HL-60 (cell line): ENCODE data around the gene CPPED1.

Experiments used
- GABPA ChIP-seq: IDR thresholded peaks from 2 replicates; pipeline ENCODE4 v1.6.1; 2012; ENCODE audit warnings: low read depth
- POLR2AphosphoS5 ChIP-seq: IDR thresholded peaks from 2 replicates; pipeline ENCODE4 v1.6.1; 2012; ENCODE audit warnings: low read depth
- SPI1 ChIP-seq: IDR thresholded peaks from 2 replicates; pipeline ENCODE4 v1.6.1; 2012; ENCODE audit warnings: low read depth, mild to moderate bottlenecking, borderline replicate concordance
- TF ChIP-seq, protein P1 (sequence below): IDR thresholded peaks from one replicate; pipeline ENCODE4 v1.5.1; 2011; ENCODE audit warnings: low read length, control low read depth, inconsistent platforms; ENCODE audit not compliant: insufficient read depth
- TF ChIP-seq, protein P2 (sequence below): IDR thresholded peaks from 2 replicates; pipeline ENCODE4 v1.6.1; 2012; ENCODE audit warnings: low read depth; ENCODE audit not compliant: insufficient replicate concordance

DNA sequence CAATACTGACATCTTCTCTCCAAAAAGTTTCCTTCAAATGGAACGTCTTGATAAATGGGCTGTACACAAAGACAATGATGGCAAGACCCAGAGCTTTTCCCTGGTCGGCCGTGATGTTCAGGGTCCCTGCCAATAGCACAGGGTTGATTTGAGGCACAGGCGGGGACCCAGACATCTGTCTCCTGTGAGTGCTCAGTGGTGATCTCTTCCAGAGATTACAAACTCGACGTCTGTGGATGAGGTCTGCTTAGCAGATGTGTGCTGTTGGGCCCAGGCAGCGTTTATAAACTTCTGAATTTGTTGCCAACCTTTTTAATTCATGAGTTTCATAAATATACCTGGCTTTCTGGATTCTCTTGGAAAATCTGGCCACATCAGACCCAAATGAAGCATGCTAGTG lies 14.9 kb downstream of the CPPED1 start:
- TF ChIP-seq SPI1, result no peak
- TF ChIP-seq, protein P1, sequence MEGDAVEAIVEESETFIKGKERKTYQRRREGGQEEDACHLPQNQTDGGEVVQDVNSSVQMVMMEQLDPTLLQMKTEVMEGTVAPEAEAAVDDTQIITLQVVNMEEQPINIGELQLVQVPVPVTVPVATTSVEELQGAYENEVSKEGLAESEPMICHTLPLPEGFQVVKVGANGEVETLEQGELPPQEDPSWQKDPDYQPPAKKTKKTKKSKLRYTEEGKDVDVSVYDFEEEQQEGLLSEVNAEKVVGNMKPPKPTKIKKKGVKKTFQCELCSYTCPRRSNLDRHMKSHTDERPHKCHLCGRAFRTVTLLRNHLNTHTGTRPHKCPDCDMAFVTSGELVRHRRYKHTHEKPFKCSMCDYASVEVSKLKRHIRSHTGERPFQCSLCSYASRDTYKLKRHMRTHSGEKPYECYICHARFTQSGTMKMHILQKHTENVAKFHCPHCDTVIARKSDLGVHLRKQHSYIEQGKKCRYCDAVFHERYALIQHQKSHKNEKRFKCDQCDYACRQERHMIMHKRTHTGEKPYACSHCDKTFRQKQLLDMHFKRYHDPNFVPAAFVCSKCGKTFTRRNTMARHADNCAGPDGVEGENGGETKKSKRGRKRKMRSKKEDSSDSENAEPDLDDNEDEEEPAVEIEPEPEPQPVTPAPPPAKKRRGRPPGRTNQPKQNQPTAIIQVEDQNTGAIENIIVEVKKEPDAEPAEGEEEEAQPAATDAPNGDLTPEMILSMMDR, result no peak
- TF ChIP-seq POLR2AphosphoS5, result no peak
- TF ChIP-seq, protein P2, sequence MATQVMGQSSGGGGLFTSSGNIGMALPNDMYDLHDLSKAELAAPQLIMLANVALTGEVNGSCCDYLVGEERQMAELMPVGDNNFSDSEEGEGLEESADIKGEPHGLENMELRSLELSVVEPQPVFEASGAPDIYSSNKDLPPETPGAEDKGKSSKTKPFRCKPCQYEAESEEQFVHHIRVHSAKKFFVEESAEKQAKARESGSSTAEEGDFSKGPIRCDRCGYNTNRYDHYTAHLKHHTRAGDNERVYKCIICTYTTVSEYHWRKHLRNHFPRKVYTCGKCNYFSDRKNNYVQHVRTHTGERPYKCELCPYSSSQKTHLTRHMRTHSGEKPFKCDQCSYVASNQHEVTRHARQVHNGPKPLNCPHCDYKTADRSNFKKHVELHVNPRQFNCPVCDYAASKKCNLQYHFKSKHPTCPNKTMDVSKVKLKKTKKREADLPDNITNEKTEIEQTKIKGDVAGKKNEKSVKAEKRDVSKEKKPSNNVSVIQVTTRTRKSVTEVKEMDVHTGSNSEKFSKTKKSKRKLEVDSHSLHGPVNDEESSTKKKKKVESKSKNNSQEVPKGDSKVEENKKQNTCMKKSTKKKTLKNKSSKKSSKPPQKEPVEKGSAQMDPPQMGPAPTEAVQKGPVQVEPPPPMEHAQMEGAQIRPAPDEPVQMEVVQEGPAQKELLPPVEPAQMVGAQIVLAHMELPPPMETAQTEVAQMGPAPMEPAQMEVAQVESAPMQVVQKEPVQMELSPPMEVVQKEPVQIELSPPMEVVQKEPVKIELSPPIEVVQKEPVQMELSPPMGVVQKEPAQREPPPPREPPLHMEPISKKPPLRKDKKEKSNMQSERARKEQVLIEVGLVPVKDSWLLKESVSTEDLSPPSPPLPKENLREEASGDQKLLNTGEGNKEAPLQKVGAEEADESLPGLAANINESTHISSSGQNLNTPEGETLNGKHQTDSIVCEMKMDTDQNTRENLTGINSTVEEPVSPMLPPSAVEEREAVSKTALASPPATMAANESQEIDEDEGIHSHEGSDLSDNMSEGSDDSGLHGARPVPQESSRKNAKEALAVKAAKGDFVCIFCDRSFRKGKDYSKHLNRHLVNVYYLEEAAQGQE, result no peak
- no peak for TF ChIP-seq GABPA
